H1 (cell line): ENCODE measurements around the gene APP. TPM values are rescaled to one million over a fixed set of nuclear protein-coding genes. Genes with fewer than 3 reads are reported as not detected.

ENCODE experiments used
- CTCF ChIA-PET: fragments of 300-600 bp; sonication (Branson Sonifier 250); formaldehyde crosslinking; loops from one replicate; lab custom pipeline; 2021; ENCODE audit not compliant: partially characterized antibody; lab: Charles Lee
- POLR2A ChIA-PET: fragments of 300-600 bp; sonication (Branson Sonifier 250); formaldehyde crosslinking; loops from one replicate; lab custom pipeline; 2021; ENCODE audit warnings: inconsistent platforms; ENCODE audit not compliant: partially characterized antibody; lab: Charles Lee
- DNase-seq, 2 experiments: peaks; one replicate each; pipeline versions ENCODE4 v3.0.0 to v3.0.0-alpha.2; 2010 to 2022; ENCODE audit warnings: low spot score in 2 of 2, low read depth in 1 of 2, mixed read lengths in 1 of 2
- FAIRE-seq: peaks from 2 replicates; lab custom pipeline; 2011; peaks lifted over from hg19 to GRCh38; lab: Jason Lieb, UNC
- H2AFZ ChIP-seq: 2 replicates; pipeline ENCODE4 v1.8.1; 2012; ENCODE audit warnings: low read length, inconsistent platforms
- H2AK5ac ChIP-seq: 2 replicates; pipeline ENCODE4 v1.6.1; 2013; ENCODE audit warnings: low read depth, low read length
- H2BK120ac ChIP-seq: replicated peaks from 2 replicates; pipeline ENCODE3; 2013; ENCODE audit warnings: low read depth, low read length, inconsistent platforms
- H2BK12ac ChIP-seq: 2 replicates; pipeline ENCODE4 v1.6.1; 2013; ENCODE audit warnings: low read depth, low read length
- H2BK15ac ChIP-seq: 2 replicates; pipeline ENCODE4 v1.6.1; 2013; ENCODE audit warnings: low read length
- H2BK20ac ChIP-seq: 2 replicates; pipeline ENCODE4 v1.6.1; 2013; ENCODE audit warnings: low read length
- H2BK5ac ChIP-seq: 2 replicates; pipeline ENCODE4 v1.6.1; 2013; ENCODE audit warnings: low read depth, low read length
- H3K14ac ChIP-seq: 2 replicates; pipeline ENCODE4 v1.6.1; 2013; ENCODE audit warnings: inconsistent platforms; ENCODE audit not compliant: insufficient read length
- H3K18ac ChIP-seq: 2 replicates; pipeline ENCODE4 v1.6.1; 2013; ENCODE audit warnings: low read length; ENCODE audit errors: extremely low read depth
- H3K23ac ChIP-seq: 2 replicates; pipeline ENCODE4 v1.6.1; 2013; ENCODE audit warnings: inconsistent platforms; ENCODE audit not compliant: insufficient read length
- H3K23me2 ChIP-seq: 2 replicates; pipeline ENCODE4 v1.6.1; 2013; ENCODE audit warnings: low read depth, low read length
- H3K27ac ChIP-seq: 2 replicates; pipeline ENCODE4 v1.6.1; 2011; ENCODE audit warnings: low read depth, low read length, inconsistent platforms
- H3K27me3 ChIP-seq, 4 experiments: replicated peaks in 1 of 4; 1 replicate in 1 of 4; 2 replicates in 3 of 4; pipeline versions ENCODE4 v1.6.1 to v1.8.1; 2011 to 2013; ENCODE audit warnings: low read length in 3 of 4, mild to moderate bottlenecking in 3 of 4, inconsistent platforms in 2 of 4, mixed read lengths in 2 of 4, moderate library complexity in 1 of 4; ENCODE audit not compliant: control insufficient read depth in 3 of 4, insufficient read depth in 3 of 4; ENCODE audit errors: extremely low read depth in 1 of 4
- H3K36me3 ChIP-seq, 4 experiments: 2 replicates each; pipeline versions ENCODE4 v1.6.1 to v1.8.1; 2011 to 2013; ENCODE audit warnings: mild to moderate bottlenecking in 4 of 4, low read length in 3 of 4, moderate library complexity in 2 of 4, control low read depth in 1 of 4, inconsistent platforms in 1 of 4; ENCODE audit not compliant: insufficient read depth in 4 of 4, control insufficient read depth in 2 of 4
- H3K4ac ChIP-seq: replicated peaks from 2 replicates; pipeline ENCODE3; 2013; ENCODE audit warnings: low read length, low read depth, mixed read lengths, inconsistent platforms; ENCODE audit not compliant: insufficient read length
- H3K4me1 ChIP-seq, 4 experiments: replicated peaks in 1 of 4; 1 replicate in 1 of 4; 2 replicates in 3 of 4; pipeline versions ENCODE4 v1.6.1 to v1.8.1; 2011 to 2013; ENCODE audit warnings: low read length in 3 of 4, inconsistent platforms in 2 of 4, mixed read lengths in 1 of 4; ENCODE audit not compliant: insufficient read depth in 4 of 4, control insufficient read depth in 3 of 4
- H3K4me2 ChIP-seq, 2 experiments: 2 replicates each; pipeline versions ENCODE4 v1.6.1 to v1.8.1; 2011 to 2013; ENCODE audit warnings: low read depth in 2 of 2, low read length in 2 of 2, control low read depth in 1 of 2, inconsistent platforms in 1 of 2, mild to moderate bottlenecking in 1 of 2; ENCODE audit not compliant: insufficient read depth in 1 of 2
- H3K4me3 ChIP-seq, 4 experiments: fragments of 200-600, 300-600 bp in 1 of 4; sonication (generic), shearing (Covaris generic), sonication (Bioruptor Twin) in 1 of 4; 2 replicates each; pipeline versions ENCODE4 v1.5.1 to v1.8.1; 2011 to 2016; ENCODE audit warnings: low read length in 4 of 4, low read depth in 3 of 4, control low read depth in 2 of 4, inconsistent platforms in 2 of 4, mild to moderate bottlenecking in 2 of 4, mixed read lengths in 1 of 4, moderate library complexity in 1 of 4; ENCODE audit not compliant: insufficient read depth in 2 of 4; ENCODE audit errors: extremely low read depth in 1 of 4
- H3K56ac ChIP-seq: replicated peaks from 2 replicates; pipeline ENCODE3; 2013; ENCODE audit warnings: low read depth, mild to moderate bottlenecking, mixed read lengths, low read length, inconsistent platforms; ENCODE audit not compliant: insufficient read length
- H3K79me1 ChIP-seq: 2 replicates; pipeline ENCODE4 v1.6.1; 2013; ENCODE audit warnings: low read depth, low read length, control low read depth
- H3K79me2 ChIP-seq, 2 experiments: 2 replicates each; pipeline versions ENCODE4 v1.6.1 to v1.8.1; 2012 to 2013; ENCODE audit warnings: low read length in 2 of 2, mild to moderate bottlenecking in 2 of 2, inconsistent platforms in 1 of 2; ENCODE audit not compliant: insufficient read depth in 2 of 2, control insufficient read depth in 1 of 2
- H3K9ac ChIP-seq, 4 experiments: replicated peaks in 1 of 4; 1 replicate in 1 of 4; 2 replicates in 3 of 4; pipeline versions ENCODE4 v1.6.1 to v1.8.1; 2011 to 2013; ENCODE audit warnings: low read depth in 3 of 4, low read length in 3 of 4, control low read depth in 2 of 4, mild to moderate bottlenecking in 2 of 4, moderate library complexity in 2 of 4, inconsistent platforms in 1 of 4; ENCODE audit errors: extremely low read depth in 1 of 4
- H3K9me3 ChIP-seq, 2 experiments: 2 replicates each; pipeline versions ENCODE4 v1.6.1 to v1.8.1; 2012 to 2013; ENCODE audit warnings: mild to moderate bottlenecking in 2 of 2, moderate library complexity in 2 of 2, control low read depth in 1 of 2, inconsistent platforms in 1 of 2, low read depth in 1 of 2, low read length in 1 of 2, mixed read lengths in 1 of 2; ENCODE audit not compliant: insufficient read depth in 2 of 2
- H4K20me1 ChIP-seq, 2 experiments: replicated peaks in 1 of 2; 2 replicates each; pipeline versions ENCODE3 to v1.8.1; 2011 to 2013; ENCODE audit warnings: inconsistent platforms in 2 of 2, low read length in 2 of 2, mild to moderate bottlenecking in 1 of 2; ENCODE audit not compliant: insufficient read depth in 2 of 2, control insufficient read depth in 1 of 2
- H4K5ac ChIP-seq: 2 replicates; pipeline ENCODE4 v1.6.1; 2013; ENCODE audit warnings: low read length, low read depth, mixed read lengths, inconsistent platforms; ENCODE audit not compliant: insufficient read length
- H4K8ac ChIP-seq: 2 replicates; pipeline ENCODE4 v1.8.0; 2013; ENCODE audit warnings: mild to moderate bottlenecking, moderate library complexity, low read length, inconsistent platforms; ENCODE audit not compliant: insufficient read depth; ENCODE audit errors: extremely low read depth
- H4K91ac ChIP-seq: replicated peaks from 2 replicates; pipeline ENCODE3; 2013; ENCODE audit warnings: low read length, mixed read lengths, inconsistent platforms; ENCODE audit not compliant: insufficient read length
- ATF3 ChIP-seq: IDR thresholded peaks from 2 replicates; pipeline ENCODE4 v1.6.1; 2011; ENCODE audit warnings: low read depth, mild to moderate bottlenecking, low read length; ENCODE audit not compliant: insufficient read depth
- EGR1 ChIP-seq: IDR thresholded peaks from 2 replicates; pipeline ENCODE4 v1.6.1; 2011; ENCODE audit warnings: low read depth, low read length, borderline replicate concordance
- JUN ChIP-seq: IDR thresholded peaks from 2 replicates; pipeline ENCODE4 v1.6.1; 2011; ENCODE audit warnings: low read depth, mild to moderate bottlenecking, improper control_type of control experiment, low read length
- KDM5A ChIP-seq: fragments of 200-600 bp; IDR thresholded peaks from 2 replicates; pipeline ENCODE4 v1.7.1; 2012; ENCODE audit warnings: mild to moderate bottlenecking, low read length, inconsistent platforms, mixed read lengths
- NANOG ChIP-seq: IDR thresholded peaks from 2 replicates; pipeline ENCODE4 v1.6.1; 2011; ENCODE audit warnings: low read length, low read depth, mild to moderate bottlenecking, inconsistent platforms; ENCODE audit not compliant: insufficient read depth, poor library complexity, severe bottlenecking
- POLR2A ChIP-seq, 2 experiments: IDR thresholded peaks; 1 replicate in 1 of 2; 2 replicates in 1 of 2; pipeline ENCODE4 v1.6.1; 2011; ENCODE audit warnings: low read depth in 2 of 2, low read length in 2 of 2, mild to moderate bottlenecking in 2 of 2; ENCODE audit errors: control extremely low read depth in 1 of 2
- POLR2AphosphoS5 ChIP-seq: IDR thresholded peaks from 2 replicates; pipeline ENCODE4 v1.6.1; 2011; ENCODE audit warnings: low read depth, low read length
- RNF2 ChIP-seq: fragments of 200-900, 300-1000 bp; sonication (generic); IDR thresholded peaks from 2 replicates; pipeline ENCODE4 v1.7.1; 2016; ENCODE audit warnings: borderline replicate concordance, low read depth, mild to moderate bottlenecking, antibody characterized with exemption, low read length; ENCODE audit not compliant: poor library complexity, severe bottlenecking; ENCODE audit errors: missing control alignments
- SUZ12 ChIP-seq: fragments of 200-600 bp; sonication (generic); IDR thresholded peaks from 2 replicates; pipeline ENCODE4 v1.6.1; 2012; ENCODE audit warnings: mild to moderate bottlenecking, inconsistent platforms, low read length, moderate library complexity, mixed read lengths
- TBP ChIP-seq: IDR thresholded peaks from 2 replicates; pipeline ENCODE4 v1.6.1; 2011; ENCODE audit warnings: low read depth, low read length, improper control_type of control experiment
- USF2 ChIP-seq: IDR thresholded peaks from 2 replicates; pipeline ENCODE4 v1.6.1; 2011; ENCODE audit warnings: low read length, improper control_type of control experiment
- YY1 ChIP-seq: IDR thresholded peaks from 2 replicates; pipeline ENCODE4 v1.6.1; 2011; ENCODE audit warnings: low read depth, mild to moderate bottlenecking, low read length
- WGBS, 2 experiments: shearing (Covaris generic) in 1 of 2; methylation state at CpG; one replicate each; pipeline versions ENCODE4 v1.1.6 to v1.1.7; 2013 to 2015; ENCODE audit warnings: low lambda C conversion rate in 2 of 2, mixed read lengths in 2 of 2, inconsistent platforms in 1 of 2, low coverage in 1 of 2, missing lambda C conversion rate in 1 of 2; ENCODE audit not compliant: insufficient replicate concordance in 2 of 2, insufficient coverage in 1 of 2, insufficient read length in 1 of 2; ENCODE audit errors: extremely low coverage in 1 of 2, missing lambda C conversion rate in 1 of 2; 5-methylcytosine and 5-hydroxymethylcytosine counted together
- polyA plus RNA-seq, 7 experiments: library from polyadenylated mRNA; depleted of rRNA in 3 of 7; stranded (reverse) in 5 of 7; unstranded in 2 of 7; fragments of >200 nt in 5 of 7; fragments of 200-250 nt in 2 of 7; gene quantifications; 1 replicate in 5 of 7; 2 replicates in 1 of 7; 4 replicates in 1 of 7; pipeline versions ENCODE4 v1.2.1 to v1.2.3, GENCODE V29; 2011 to 2013; ENCODE audit warnings: missing spikeins in 2 of 7, mixed read lengths in 2 of 7
- total RNA-seq: library from RNA; stranded (reverse); fragmentation: NEBNext Ultra II Directional; extraction: Animal tissue kit (Norgen Biotek cat#: 25700); gene quantifications from 2 replicates; pipeline ENCODE4 v1.2.1, GENCODE V29; 2021

APP gene
- total and polyA plus RNA-seq, 2 of the 8 experiments (the other 6 are each of a cell fraction or from before 2014, with no cell fraction given) = 375 to 551 TPM

- Histone ChIP-seq H3K23ac (no peak overlapping the region), H3K23me2 (no peaks in the 10 kb centered on the region), H4K91ac (no peak overlapping the region), H3K9me3 (no peaks in the 10 kb centered on the region; a peak in 1 of 4 replicates), H3K14ac (no peak overlapping the region), H2AK5ac (no peak overlapping the region), H2BK20ac (no peak overlapping the region), H4K8ac (no peak overlapping the region), H3K4ac (no peak overlapping the region), H3K4me3 (no peak overlapping the region), H2AFZ (peak overlapping the region; percentile 21; the same call in 1 of the 2 replicates), H3K4me1 (no peaks in the 10 kb centered on the region), H2BK5ac (no peak overlapping the region), H3K36me3 (no peaks in the 10 kb centered on the region), H3K79me1 (no peaks in the 10 kb centered on the region), H2BK12ac (no peak overlapping the region), H3K27ac (no peak overlapping the region), H2BK120ac (no peak overlapping the region), H3K79me2 (no peaks in the 10 kb centered on the region), H4K20me1 (no peaks in the 10 kb centered on the region), H3K9ac (no peak overlapping the region), H4K5ac (no peak overlapping the region), H3K4me2 (no peak overlapping the region), H3K18ac (no peak overlapping the region), H3K27me3 (no peaks in the 10 kb centered on the region), H3K56ac (no peak overlapping the region), H2BK15ac (no peak overlapping the region)
- DNase-seq (no peak), FAIRE-seq (no peak)
- ChIA-PET POLR2A (no interaction called here), CTCF (no interaction called here)
- 77% methylated on average over 2 of the region's 2 CpGs; no CpG with 5 or more reads in 1 of the 2 experiments for WGBS, 2 experiments
- TF ChIP-seq POLR2A (IDR thresholded peaks at IDR 0.05; ENCODE audit: control extremely low read depth in 1 of 2, low read depth in 2 of 2, low read length in 2 of 2) (no peak), SUZ12 (no peak), JUN (no peak), EGR1 (no peak), RNF2 (no peak), NANOG (no peak), POLR2AphosphoS5 (no peak), USF2 (no peak), KDM5A (no peak), ATF3 (no peak), YY1 (no peak), TBP (no peak)
Measured at GRCh38 chr21:25831300-25831960, 339.1 kb downstream of the APP start.
